ENCODE results near the gene RAB7B. TPM values are rescaled to one million over a fixed set of nuclear protein-coding genes. Genes with fewer than 3 reads are reported as not detected.

Gene RAB7B
- total and polyA plus RNA-seq, 9 donors = 0.12 to 11.5 (median 3.6) TPM

DNA sequence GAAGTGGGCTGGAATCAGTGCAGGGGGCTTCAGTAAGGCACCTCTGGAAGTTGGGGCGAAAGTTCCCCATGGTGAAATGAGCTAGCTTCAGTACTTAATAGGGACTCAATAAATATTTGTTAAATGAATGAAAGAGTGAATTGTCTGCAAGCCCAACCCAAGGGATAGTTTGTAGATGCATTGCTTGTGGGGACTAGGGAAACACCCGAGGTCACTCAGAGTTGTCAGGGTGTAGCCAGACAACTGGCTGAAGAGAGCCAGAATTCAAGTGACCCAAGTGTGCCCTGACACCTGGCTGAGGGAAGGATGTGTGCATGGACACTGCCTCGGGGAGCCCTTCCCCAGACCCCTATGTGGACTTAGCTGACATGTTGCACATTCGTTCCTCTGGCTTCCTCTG, 58.7 kb downstream of the RAB7B start:
- Histone ChIP-seq H3K27ac (no peak overlapping the region), H3K27me3 (no peaks in the 10 kb centered on the region), H3K36me3 (no peaks in the 10 kb centered on the region), H3K9me3 (no peaks in the 10 kb centered on the region), H3K4me3 (no peak overlapping the region), H3K4me1 (ENCODE audit: insufficient read depth) (no peaks in the 10 kb centered on the region)
- TF ChIP-seq, protein P1, sequence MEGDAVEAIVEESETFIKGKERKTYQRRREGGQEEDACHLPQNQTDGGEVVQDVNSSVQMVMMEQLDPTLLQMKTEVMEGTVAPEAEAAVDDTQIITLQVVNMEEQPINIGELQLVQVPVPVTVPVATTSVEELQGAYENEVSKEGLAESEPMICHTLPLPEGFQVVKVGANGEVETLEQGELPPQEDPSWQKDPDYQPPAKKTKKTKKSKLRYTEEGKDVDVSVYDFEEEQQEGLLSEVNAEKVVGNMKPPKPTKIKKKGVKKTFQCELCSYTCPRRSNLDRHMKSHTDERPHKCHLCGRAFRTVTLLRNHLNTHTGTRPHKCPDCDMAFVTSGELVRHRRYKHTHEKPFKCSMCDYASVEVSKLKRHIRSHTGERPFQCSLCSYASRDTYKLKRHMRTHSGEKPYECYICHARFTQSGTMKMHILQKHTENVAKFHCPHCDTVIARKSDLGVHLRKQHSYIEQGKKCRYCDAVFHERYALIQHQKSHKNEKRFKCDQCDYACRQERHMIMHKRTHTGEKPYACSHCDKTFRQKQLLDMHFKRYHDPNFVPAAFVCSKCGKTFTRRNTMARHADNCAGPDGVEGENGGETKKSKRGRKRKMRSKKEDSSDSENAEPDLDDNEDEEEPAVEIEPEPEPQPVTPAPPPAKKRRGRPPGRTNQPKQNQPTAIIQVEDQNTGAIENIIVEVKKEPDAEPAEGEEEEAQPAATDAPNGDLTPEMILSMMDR (IDR thresholded peaks at IDR 0.05) = no peak
- no peak for TF ChIP-seq EP300 (IDR thresholded peaks at IDR 0.05)
- no peak for TF ChIP-seq POLR2A (IDR thresholded peaks at IDR 0.05)
- intact Hi-C loops (cut with DNase I) = no loop called here
- WGBS, 3 donors = 71 to 77% (median 72%) methylated on average over 4 of the region's 4 CpGs
- no peak for DNase-seq

- WGBS, 3 donors = 54 to 60% (median 59%) methylated on average over 7 of the region's 7 CpGs
- no peak for TF ChIP-seq POLR2A (IDR thresholded peaks at IDR 0.05)
- TF ChIP-seq, protein P1 (IDR thresholded peaks at IDR 0.05) = no peak
- TF ChIP-seq EP300 (IDR thresholded peaks at IDR 0.05) = no peak
- intact Hi-C loops (cut with DNase I) = no loop called here
- Histone ChIP-seq H3K9me3 (no peaks in the 10 kb centered on the region), H3K27ac (no peak within 1 kb of the TSS), H3K27me3 (no peaks in the 10 kb centered on the region), H3K4me3 (no peak within 1 kb of the TSS), H3K4me1 (ENCODE audit: insufficient read depth) (no peaks in the 10 kb centered on the region), H3K36me3 (no peaks in the 10 kb centered on the region)
- no peak for DNase-seq
Observed at GRCh38 chr1:205943245-205943644, 60.0 kb downstream of the RAB7B start, which contains the start of gene SLC26A9. Gene SLC26A9 (minus strand): TSS chr1:205943456. CDS start chr1:205935820, 7,636 bp downstream.

GRCh38 chr1:205942631-205943159, 60.5 kb downstream of the RAB7B start:
- Histone ChIP-seq H3K36me3 (no peaks in the 10 kb centered on the region), H3K9me3 (no peaks in the 10 kb centered on the region), H3K4me3 (no peak overlapping the region), H3K27ac (no peak overlapping the region), H3K4me1 (ENCODE audit: insufficient read depth) (no peaks in the 10 kb centered on the region), H3K27me3 (no peaks in the 10 kb centered on the region)
- TF ChIP-seq EP300 (IDR thresholded peaks at IDR 0.05) = no peak
- TF ChIP-seq POLR2A (IDR thresholded peaks at IDR 0.05) = no peak
- TF ChIP-seq, protein P1 (IDR thresholded peaks at IDR 0.05) = no peak
- no peak for DNase-seq
- 70 to 73% (median 72%) methylated on average over 12 of the region's 12 CpGs for WGBS, 3 donors
- intact Hi-C loops (cut with DNase I) = no loop called here

- WGBS, 3 donors = 48 to 62% (median 60%) methylated on average over 5 of the region's 5 CpGs
Observed at GRCh38 chr1:205940710-205941109, 62.5 kb downstream of the RAB7B start.

More at GRCh38 chr1:205940710-205941109, 62.5 kb downstream of the RAB7B start:
- Histone ChIP-seq H3K4me3 (no peak overlapping the region), H3K4me1 (ENCODE audit: insufficient read depth) (no peaks in the 10 kb centered on the region), H3K27me3 (no peaks in the 10 kb centered on the region), H3K9me3 (no peaks in the 10 kb centered on the region), H3K36me3 (no peaks in the 10 kb centered on the region), H3K27ac (no peak overlapping the region)
- DNase-seq = no peak
- no peak for TF ChIP-seq POLR2A (IDR thresholded peaks at IDR 0.05)
- TF ChIP-seq, protein P1 (IDR thresholded peaks at IDR 0.05) = no peak
- no peak for TF ChIP-seq EP300 (IDR thresholded peaks at IDR 0.05)
- intact Hi-C loops (cut with DNase I) = no loop called here

Measured in ovary (tissue), 9 donors.